HEK293 (cell line): ENCODE measurements around the gene USP5.
A peak's percentile ranks its signal among the peaks of the same experiment; 100 is the strongest.

ENCODE experiments used
- CTCF ChIA-PET: fragments of 350-600 bp; formaldehyde crosslinking; extraction: SDS; loops from one replicate; lab custom pipeline; 2021; ENCODE audit warnings: antibody characterized with exemption; lab: Yijun Ruan, JAX
- POLR2A ChIA-PET: fragments of 300-600 bp; formaldehyde crosslinking; extraction: SDS; loops from one replicate; lab custom pipeline; 2020; ENCODE audit warnings: antibody characterized with exemption, inconsistent platforms; lab: Yijun Ruan, JAX
- H3K27ac ChIP-seq: fragments of 200-500 bp; sonication (Bioruptor generic); 2 replicates; pipeline ENCODE4 v1.5.1; 2014; ENCODE audit warnings: low read depth, low read length, control low read depth, inconsistent platforms; ENCODE audit errors: extremely low read depth
- H3K36me3 ChIP-seq, 2 experiments: fragments of 200-500 bp in 1 of 2; sonication (Bioruptor generic) in 1 of 2; 1 replicate in 1 of 2; 2 replicates in 1 of 2; pipeline ENCODE4 v1.5.1; 2014 to 2017; ENCODE audit warnings: inconsistent platforms in 2 of 2, low read length in 2 of 2; ENCODE audit not compliant: control insufficient read depth in 2 of 2, insufficient read depth in 1 of 2
- H3K4me1 ChIP-seq: fragments of 200-500 bp; sonication (Bioruptor generic); 2 replicates; pipeline ENCODE4 v1.5.1; 2014; ENCODE audit warnings: mild to moderate bottlenecking, low read length, inconsistent platforms; ENCODE audit not compliant: control insufficient read depth, insufficient read depth
- H3K4me3 ChIP-seq: 2 replicates; pipeline ENCODE4 v1.5.1; 2011; ENCODE audit warnings: low read depth, mild to moderate bottlenecking, control low read depth, low read length, moderate library complexity
- H3K9me3 ChIP-seq: fragments of 200-500 bp; sonication (Bioruptor generic); 2 replicates; pipeline ENCODE4 v1.5.1; 2014; ENCODE audit warnings: low read depth, low read length, inconsistent platforms; ENCODE audit not compliant: control insufficient read depth, insufficient read depth
- BCL11A ChIP-seq: fragments of 450-650 bp; formaldehyde crosslinking; IDR thresholded peaks from 2 replicates; pipeline ENCODE4 v1.5.1; 2016; ENCODE audit warnings: low read depth, missing biosample characterization, missing genetic modification characterization
- HOXA7 ChIP-seq: sonication (generic); formaldehyde crosslinking; IDR thresholded peaks from 2 replicates; pipeline ENCODE4 v1.8.1; 2022; ENCODE audit warnings: missing genetic modification reagents, borderline replicate concordance
- PRDM4 ChIP-seq: fragments of 450-650 bp; formaldehyde crosslinking; IDR thresholded peaks from 2 replicates; pipeline ENCODE4 v1.5.1; 2017; ENCODE audit warnings: missing biosample characterization, missing genetic modification characterization
- ZFP3 ChIP-seq: fragments of 450-650 bp; formaldehyde crosslinking; IDR thresholded peaks from 2 replicates; pipeline ENCODE4 v1.5.1; 2016; ENCODE audit warnings: low read depth, missing biosample characterization, missing genetic modification characterization
- ZNF175 ChIP-seq: fragments of 450-650 bp; formaldehyde crosslinking; IDR thresholded peaks from 2 replicates; pipeline ENCODE4 v1.5.1; 2016; ENCODE audit warnings: missing biosample characterization, missing genetic modification characterization
- ZNF184 ChIP-seq: fragments of 450-650 bp; IDR thresholded peaks from 2 replicates; pipeline ENCODE4 v1.5.1; 2018; ENCODE audit warnings: missing biosample characterization, mild to moderate bottlenecking, missing genetic modification characterization
- ZNF248 ChIP-seq: fragments of 450-650 bp; formaldehyde crosslinking; IDR thresholded peaks from 2 replicates; pipeline ENCODE4 v1.5.1; 2017; ENCODE audit warnings: missing biosample characterization, missing genetic modification characterization
- ZNF324 ChIP-seq: fragments of 450-650 bp; formaldehyde crosslinking; IDR thresholded peaks from 2 replicates; pipeline ENCODE4 v1.5.1; 2016; ENCODE audit warnings: missing biosample characterization, missing genetic modification characterization
- ZNF473 ChIP-seq: fragments of 450-650 bp; formaldehyde crosslinking; IDR thresholded peaks from 2 replicates; pipeline ENCODE4 v1.5.1; 2017; ENCODE audit warnings: missing biosample characterization, missing genetic modification characterization
- ZNF510 ChIP-seq: fragments of 450-650 bp; formaldehyde crosslinking; IDR thresholded peaks from 2 replicates; pipeline ENCODE4 v1.5.1; 2018; ENCODE audit warnings: mild to moderate bottlenecking, missing genetic modification characterization, missing biosample characterization; ENCODE audit not compliant: insufficient replicate concordance
- ZNF530 ChIP-seq: fragments of 450-650 bp; formaldehyde crosslinking; IDR thresholded peaks from 2 replicates; pipeline ENCODE4 v1.5.1; 2016; ENCODE audit warnings: low read depth, missing biosample characterization, missing genetic modification characterization
- ZNF629 ChIP-seq: fragments of 450-650 bp; formaldehyde crosslinking; IDR thresholded peaks from 2 replicates; pipeline ENCODE4 v1.5.1; 2017; ENCODE audit warnings: missing biosample characterization, missing genetic modification characterization
- ZNF785 ChIP-seq: fragments of 450-650 bp; formaldehyde crosslinking; IDR thresholded peaks from 2 replicates; pipeline ENCODE4 v1.5.1; 2016; ENCODE audit warnings: missing biosample characterization, missing genetic modification characterization
- ZSCAN4 ChIP-seq: fragments of 450-650 bp; formaldehyde crosslinking; IDR thresholded peaks from 2 replicates; pipeline ENCODE4 v1.5.1; 2017; ENCODE audit warnings: missing biosample characterization, missing genetic modification characterization

Gene USP5

GRCh38 chr12:6832125-6832524 lies 19.8 kb upstream of the USP5 start:
- CTCF ChIA-PET: interaction anchor here (1.2 to 7.4 kb wide), 3 partner anchors 14 to 79 kb away, joined by 3 to 75 read pairs (median 14); partner anchors contain the start of genes CDCA3, MLF2 and USP5
- Histone ChIP-seq H3K4me1 (no peaks in the 10 kb centered on the region), H3K9me3 (no peaks in the 10 kb centered on the region), H3K27ac (no peak overlapping the region), H3K36me3 (peaks cover 17 to 65% of the 10 kb centered on the region in 2 experiments), H3K4me3 (no peak overlapping the region)
- no peak for TF ChIP-seq ZNF324
- TF ChIP-seq ZNF785 (tag by site-specific recombination): no peak
- no peak for TF ChIP-seq BCL11A (tag by site-specific recombination)
- TF ChIP-seq ZNF629 (tag by site-specific recombination): no peak
- no peak for TF ChIP-seq ZFP3 (tag by site-specific recombination)
- no peak for TF ChIP-seq ZSCAN4 (tag by site-specific recombination)
- TF ChIP-seq ZNF175 (tag by site-specific recombination): no peak
- TF ChIP-seq ZNF473 (tag by site-specific recombination): no peak
- POLR2A ChIA-PET: interaction anchor here (1.2 to 6.0 kb wide), 4 partner anchors 10 to 66 kb away, joined by 3 to 55 read pairs (median 6); partner anchors contain the start of genes CDCA3, GPR162, PTMS and USP5

- Histone ChIP-seq H3K4me3 (no peak overlapping the region), H3K4me1 (no peaks in the 10 kb centered on the region), H3K27ac (no peak overlapping the region), H3K9me3 (no peaks in the 10 kb centered on the region), H3K36me3 (peaks cover 17 to 77% of the 10 kb centered on the region in 2 experiments)
- no peak for TF ChIP-seq ZNF184
- no peak for TF ChIP-seq HOXA7 (CRISPR knock-in tag)
- TF ChIP-seq ZNF248: no peak
- no peak for TF ChIP-seq ZNF530
- ChIA-PET POLR2A (interaction anchor here (1.2 to 3.0 kb wide), 3 partner anchors 12 to 80 kb away, joined by 4 to 17 read pairs (median 9); partner anchors contain the start of genes CDCA3, GPR162 and USP5), CTCF (interaction anchor here (0.6 to 7.4 kb wide), 9 partner anchors 8 to 409 kb away, joined by 3 to 75 read pairs (median 8); partner anchors contain the start of genes CDCA3, MLF2, SPSB2 and USP5)
Observed at GRCh38 chr12:6833189-6833890, 18.6 kb upstream of the USP5 start.

- ChIA-PET POLR2A (interaction anchor here (1.1 to 3.3 kb wide), 4 partner anchors 9 to 110 kb away, joined by 8 to 17 read pairs (median 11); partner anchors contain the start of genes CDCA3, COPS7A, MLF2 and USP5), CTCF (interaction anchor here (0.6 to 7.4 kb wide), 11 partner anchors 9 to 410 kb away, joined by 3 to 75 read pairs (median 6); partner anchors contain the start of genes CDCA3, MLF2 and USP5)
- Histone ChIP-seq H3K27ac (no peak overlapping the region), H3K4me3 (no peak overlapping the region), H3K36me3 (peaks cover 17 to 86% of the 10 kb centered on the region in 2 experiments), H3K9me3 (no peaks in the 10 kb centered on the region), H3K4me1 (no peaks in the 10 kb centered on the region)
- TF ChIP-seq ZNF510 (tag by site-specific recombination) (no peak), PRDM4 (peak; percentile 55; the same call in 1 of the 2 replicates)
Observed at GRCh38 chr12:6834254-6834653, 17.7 kb upstream of the USP5 start.
